ENCODE results near the gene TSN. TPM values are rescaled to one million over a fixed set of nuclear protein-coding genes. Genes with fewer than 3 reads are reported as not detected.
"Not testable (repeated sequence)": the region's sequence is repeated elsewhere in the genome, so short reads cannot be mapped to it uniquely, and the experiment has no call there.

The TSN gene
- total and polyA plus RNA-seq, 10 donors = 18.2 to 48.3 (median 40.1) TPM

DNA sequence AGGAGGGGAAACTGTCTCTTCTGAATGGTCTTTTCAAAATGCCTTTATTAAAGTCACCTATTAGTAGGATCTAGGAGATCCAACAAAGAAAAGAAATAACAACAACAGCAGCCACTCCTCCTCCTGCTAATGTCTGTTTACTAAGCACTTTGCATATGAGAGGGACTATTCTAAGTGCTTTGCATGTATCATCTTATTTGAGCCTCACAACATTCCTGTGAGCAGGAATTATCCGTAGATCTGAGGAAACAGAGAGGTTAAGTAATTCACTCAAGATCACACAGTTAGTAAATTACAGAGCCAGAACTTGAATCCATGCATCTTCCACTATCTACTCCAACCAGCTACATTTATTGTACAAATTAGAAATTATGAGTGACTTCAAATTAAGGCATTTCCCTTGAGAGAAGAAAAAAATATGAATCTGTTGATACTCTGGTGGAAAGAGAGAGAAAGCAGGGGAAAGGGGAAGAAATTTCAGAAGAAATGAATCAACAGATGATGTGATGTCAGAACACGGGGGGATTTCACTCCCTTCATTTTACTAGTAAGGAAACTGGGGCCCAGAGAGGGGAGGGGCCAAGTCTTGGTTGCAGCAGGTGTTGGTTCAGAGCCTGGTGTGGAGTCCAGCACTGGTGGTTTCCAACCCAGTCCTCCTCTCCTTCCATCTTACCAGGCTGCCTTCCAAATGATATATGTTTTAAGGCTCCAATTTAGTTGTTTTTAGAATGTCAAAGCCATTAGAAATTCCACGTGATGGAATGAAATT lies 49.7 kb downstream of the TSN start:
- Histone ChIP-seq H3K27ac (no peak overlapping the region), H3K4me1 (peaks cover 0 to 12% (median 0%) of the 10 kb centered on the region in 6 donors), H3K4me3 (no peak overlapping the region), H3K36me3 (no peaks in the 10 kb centered on the region), H3K27me3 (replicated peaks in 1 of 7) (no peaks in the 10 kb centered on the region), H3K9me3 (peaks cover 0 to 28% (median 26%) of the 10 kb centered on the region in 8 donors)
- no peak for DNase-seq
- WGBS, 5 donors = 65 to 78% (median 71%) methylated on average over 3 of the region's 3 CpGs
- TF ChIP-seq, protein P1, sequence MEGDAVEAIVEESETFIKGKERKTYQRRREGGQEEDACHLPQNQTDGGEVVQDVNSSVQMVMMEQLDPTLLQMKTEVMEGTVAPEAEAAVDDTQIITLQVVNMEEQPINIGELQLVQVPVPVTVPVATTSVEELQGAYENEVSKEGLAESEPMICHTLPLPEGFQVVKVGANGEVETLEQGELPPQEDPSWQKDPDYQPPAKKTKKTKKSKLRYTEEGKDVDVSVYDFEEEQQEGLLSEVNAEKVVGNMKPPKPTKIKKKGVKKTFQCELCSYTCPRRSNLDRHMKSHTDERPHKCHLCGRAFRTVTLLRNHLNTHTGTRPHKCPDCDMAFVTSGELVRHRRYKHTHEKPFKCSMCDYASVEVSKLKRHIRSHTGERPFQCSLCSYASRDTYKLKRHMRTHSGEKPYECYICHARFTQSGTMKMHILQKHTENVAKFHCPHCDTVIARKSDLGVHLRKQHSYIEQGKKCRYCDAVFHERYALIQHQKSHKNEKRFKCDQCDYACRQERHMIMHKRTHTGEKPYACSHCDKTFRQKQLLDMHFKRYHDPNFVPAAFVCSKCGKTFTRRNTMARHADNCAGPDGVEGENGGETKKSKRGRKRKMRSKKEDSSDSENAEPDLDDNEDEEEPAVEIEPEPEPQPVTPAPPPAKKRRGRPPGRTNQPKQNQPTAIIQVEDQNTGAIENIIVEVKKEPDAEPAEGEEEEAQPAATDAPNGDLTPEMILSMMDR (IDR thresholded peaks at IDR 0.05 in 8 of 11, conservative IDR thresholded peaks at IDR 0.05 in 3 of 11) = no peak
- TF ChIP-seq POLR2A (IDR thresholded peaks at IDR 0.05) (no peak), POLR2AphosphoS5 (IDR thresholded peaks at IDR 0.05) (no peak)
- intact Hi-C loops (cut with DNase I; ENCODE audit: low total_unique reads) = no loop called here

DNA sequence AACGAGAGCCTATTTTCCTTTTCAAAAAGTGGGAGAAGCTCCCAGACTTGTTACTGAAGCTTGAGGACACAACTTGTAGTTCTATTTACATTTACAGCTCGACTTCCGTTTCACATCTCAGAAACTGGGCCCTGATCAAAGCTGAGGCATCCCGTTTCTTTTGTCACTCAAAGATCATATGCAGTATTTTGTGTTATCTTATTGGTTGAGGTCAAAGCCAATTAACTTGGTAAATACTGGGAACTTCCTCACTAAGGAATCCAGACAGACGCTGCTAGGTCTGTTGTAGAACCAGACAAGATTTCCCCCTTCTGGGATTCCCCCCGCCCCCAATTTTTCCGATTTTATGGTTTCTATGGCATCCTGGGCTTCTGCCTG lies 50.3 kb downstream of the TSN start:
- Histone ChIP-seq H3K27ac (no peak overlapping the region), H3K4me3 (no peak overlapping the region), H3K36me3 (no peaks in the 10 kb centered on the region), H3K9me3 (peaks cover 0 to 23% (median 22%) of the 10 kb centered on the region in 8 donors), H3K27me3 (replicated peaks in 1 of 7) (no peaks in the 10 kb centered on the region), H3K4me1 (peaks cover 0 to 12% (median 0%) of the 10 kb centered on the region in 6 donors)
- intact Hi-C loops (cut with DNase I; ENCODE audit: low total_unique reads) = no loop called here
- TF ChIP-seq, protein P1 (IDR thresholded peaks at IDR 0.05 in 8 of 11, conservative IDR thresholded peaks at IDR 0.05 in 3 of 11) = no peak
- TF ChIP-seq POLR2A (IDR thresholded peaks at IDR 0.05) (no peak), POLR2AphosphoS5 (IDR thresholded peaks at IDR 0.05) (no peak)
- no peak for DNase-seq
- 63 to 84% (median 79%) methylated on average over 7 of the region's 7 CpGs for WGBS, 5 donors

GRCh38 chr2:121807771-121808170 lies 52.3 kb downstream of the TSN start:
- H3K4me3 ChIP-seq; H3K27me3 ChIP-seq (replicated peaks in 1 of 7); H3K36me3 ChIP-seq; H3K27ac ChIP-seq; DNase-seq; H3K9me3 ChIP-seq; intact Hi-C loops (cut with DNase I; ENCODE audit: low total_unique reads): not testable (repeated sequence)
- WGBS, 5 donors = 77 to 96% (median 93%) methylated on average over 8 of the region's 8 CpGs
- H3K4me1 ChIP-seq = peaks cover 0 to 12% (median 5%) of the 10 kb centered on the region in 6 donors

GRCh38 chr2:121809607-121810006 lies 54.2 kb downstream of the TSN start:
- H3K9me3 ChIP-seq = no peaks in the 10 kb centered on the region
- H3K4me1 ChIP-seq = peaks cover 0 to 6% (median 2%) of the 10 kb centered on the region in 6 donors
- H3K36me3 ChIP-seq = no peaks in the 10 kb centered on the region
- H3K27ac ChIP-seq = no peak overlapping the region
- TF ChIP-seq POLR2AphosphoS5 (IDR thresholded peaks at IDR 0.05) (no peak), POLR2A (IDR thresholded peaks at IDR 0.05) (no peak)
- TF ChIP-seq, protein P1 (IDR thresholded peaks at IDR 0.05 in 8 of 11, conservative IDR thresholded peaks at IDR 0.05 in 3 of 11) = no peak
- no peaks in the 10 kb centered on the region for H3K27me3 ChIP-seq (replicated peaks in 1 of 7)
- H3K4me3 ChIP-seq = no peak overlapping the region
- no peak for DNase-seq
- intact Hi-C loops (cut with DNase I; ENCODE audit: low total_unique reads) = no loop called here
- 56 to 79% (median 72%) methylated on average over 4 of the region's 4 CpGs for WGBS, 5 donors

Data from spleen (tissue), 11 donors.